Measurements from ENCODE around the gene KCNH8.

GRCh38 chr3:19425825-19426224, 277.5 kb downstream of the KCNH8 start:
- TF ChIP-seq EGR1 (IDR thresholded peaks at IDR 0.05) (no peak), RAD21 (IDR thresholded peaks at IDR 0.05; ENCODE audit: low read depth) (no peak), YY1 (IDR thresholded peaks at IDR 0.05; ENCODE audit: low read depth) (no peak), NFIC (IDR thresholded peaks at IDR 0.05) (no peak), TCF12 (IDR thresholded peaks at IDR 0.05; ENCODE audit: low read depth) (no peak), TEAD4 (IDR thresholded peaks at IDR 0.05) (no peak), EP300 (IDR thresholded peaks at IDR 0.05; ENCODE audit: borderline replicate concordance) (no peak), CEBPB (IDR thresholded peaks at IDR 0.05) (no peak), TAF1 (IDR thresholded peaks at IDR 0.05; ENCODE audit: low read depth) (no peak)
